GM21576 (cell line): ENCODE results near the gene NFS1.
"Not testable (repeated sequence)": the region's sequence is repeated elsewhere in the genome, so short reads cannot be mapped to it uniquely, and the experiment has no call there.

Experiments used
- ATAC-seq: cut with Tn5 transposase; IDR thresholded peaks from one replicate; pipeline ENCODE4 v1.9.1; 2021; ENCODE audit warnings: mild to moderate bottlenecking, moderate library complexity; ENCODE audit not compliant: unreplicated experiment

NFS1 gene

GRCh38 chr20:35729836-35730582, 30.9 kb upstream of the NFS1 start:
- no peak for ATAC-seq

DNA sequence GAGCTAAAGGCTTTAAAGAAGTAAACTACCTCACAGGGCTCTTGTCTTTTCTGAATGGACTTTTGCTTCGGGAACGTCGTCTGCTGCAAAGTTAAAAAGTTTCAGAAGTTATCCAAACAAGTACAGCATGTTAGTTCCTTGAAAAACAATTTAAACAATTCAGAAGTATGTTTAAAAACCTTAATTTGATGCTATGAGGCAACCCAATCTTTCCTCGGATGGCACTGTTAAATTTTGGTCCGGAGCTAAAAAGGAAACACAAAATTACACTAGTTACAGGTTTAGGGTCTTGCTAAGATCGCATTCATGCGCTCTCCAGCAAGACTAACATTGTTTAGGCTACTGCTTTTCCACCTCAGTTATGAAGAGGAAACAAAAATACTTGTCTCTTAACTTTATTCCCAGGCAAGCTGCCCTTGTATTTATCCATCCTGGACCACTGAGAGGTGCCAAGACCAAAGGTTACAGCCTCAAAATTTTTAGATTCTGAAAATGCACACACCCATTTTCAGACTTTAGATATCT, 30.2 kb upstream of the NFS1 start:
- ATAC-seq, result no peak

DNA sequence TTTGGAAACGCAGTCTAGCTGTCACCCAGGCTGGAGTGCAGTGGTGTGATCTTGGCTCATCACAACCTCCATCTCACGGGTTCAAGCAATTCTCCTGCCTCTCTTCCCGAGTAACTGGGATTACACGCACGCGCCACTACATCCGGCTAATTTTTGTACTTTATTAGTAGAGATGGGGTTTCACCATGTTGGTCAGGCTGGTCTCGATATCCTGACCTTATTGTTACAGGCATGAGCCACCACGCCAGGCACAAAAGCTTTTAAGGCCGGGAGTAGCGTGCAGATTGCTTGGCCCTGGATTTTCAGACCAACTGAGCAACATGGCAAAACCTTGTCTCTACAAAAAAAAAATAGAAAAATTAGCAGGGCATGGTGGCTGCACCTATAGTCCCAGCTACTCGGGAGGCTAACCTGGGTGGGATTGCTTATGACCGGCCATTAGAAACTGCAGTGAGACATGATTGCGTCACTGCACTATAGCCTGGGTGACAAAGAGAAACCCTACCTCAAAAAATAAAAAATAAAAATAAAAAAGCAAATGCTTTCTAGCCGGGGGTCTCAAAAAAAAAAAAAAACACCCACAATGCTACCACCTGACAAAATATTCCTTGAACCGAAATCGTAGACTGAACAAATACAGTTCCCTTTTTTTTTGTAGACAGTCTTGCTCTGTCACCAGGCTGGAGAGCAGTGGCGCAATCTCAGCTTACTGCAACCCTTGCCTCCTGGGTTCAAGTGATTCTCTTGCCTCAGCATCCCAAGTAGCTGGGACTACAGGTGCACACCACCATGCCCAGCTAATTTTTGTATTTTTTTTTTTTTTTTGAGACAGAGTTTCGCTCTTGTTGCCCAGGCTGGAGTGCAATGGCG, 27.9 kb upstream of the NFS1 start:
- ATAC-seq, result no peak

DNA sequence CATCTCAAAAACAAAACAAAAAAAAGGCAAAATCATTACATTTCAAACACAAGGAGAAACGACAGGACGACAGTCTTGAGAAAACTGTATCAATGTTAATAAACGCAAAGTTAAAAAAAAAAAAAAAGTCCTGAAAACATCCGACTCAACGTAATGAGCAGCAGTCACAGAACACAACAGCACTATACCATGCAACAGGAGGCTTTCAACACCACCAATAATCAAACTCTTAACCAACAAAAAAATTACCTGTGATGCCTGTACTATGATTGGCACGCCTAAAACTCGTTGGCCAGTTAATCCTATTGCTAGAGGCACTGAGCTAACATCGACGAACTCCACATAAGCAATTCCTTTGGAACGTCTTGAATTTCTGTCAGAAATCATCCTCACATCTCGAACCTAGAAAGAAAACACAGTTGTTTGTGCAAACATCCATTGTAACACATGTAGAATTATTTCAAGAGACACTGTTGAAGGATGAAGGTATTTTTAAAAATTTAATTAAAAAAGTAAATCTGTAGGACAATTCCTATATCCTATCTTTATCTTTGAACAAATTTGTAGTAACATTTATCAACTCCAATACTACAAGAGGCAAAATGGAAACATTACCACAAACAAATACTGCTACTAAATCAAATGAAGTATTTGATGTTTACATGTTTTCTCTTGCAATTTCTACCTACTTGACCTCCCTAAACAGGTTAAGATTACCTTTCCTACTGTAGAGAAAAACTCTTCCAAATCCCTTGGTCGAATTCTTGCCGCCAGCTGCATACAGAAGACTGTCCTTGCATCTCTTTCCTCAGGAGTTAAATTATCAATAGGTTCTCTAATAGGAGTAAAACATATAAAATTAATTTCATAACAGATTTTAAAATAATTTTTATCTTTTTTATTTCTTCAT, 25.4 kb upstream of the NFS1 start:
- ATAC-seq, result no peak

- not testable (repeated sequence) for ATAC-seq
These were observed 24.6 kb upstream of the NFS1 start for GRCh38 chr20:35723652-35724320.

GRCh38 chr20:35723275-35723639, 24.1 kb upstream of the NFS1 start:
- ATAC-seq, result not testable (repeated sequence)

- no peak for ATAC-seq
These were observed 22.5 kb upstream of the NFS1 start for GRCh38 chr20:35721621-35722020.

GRCh38 chr20:35721219-35721618, 22.1 kb upstream of the NFS1 start:
- no peak for ATAC-seq

DNA sequence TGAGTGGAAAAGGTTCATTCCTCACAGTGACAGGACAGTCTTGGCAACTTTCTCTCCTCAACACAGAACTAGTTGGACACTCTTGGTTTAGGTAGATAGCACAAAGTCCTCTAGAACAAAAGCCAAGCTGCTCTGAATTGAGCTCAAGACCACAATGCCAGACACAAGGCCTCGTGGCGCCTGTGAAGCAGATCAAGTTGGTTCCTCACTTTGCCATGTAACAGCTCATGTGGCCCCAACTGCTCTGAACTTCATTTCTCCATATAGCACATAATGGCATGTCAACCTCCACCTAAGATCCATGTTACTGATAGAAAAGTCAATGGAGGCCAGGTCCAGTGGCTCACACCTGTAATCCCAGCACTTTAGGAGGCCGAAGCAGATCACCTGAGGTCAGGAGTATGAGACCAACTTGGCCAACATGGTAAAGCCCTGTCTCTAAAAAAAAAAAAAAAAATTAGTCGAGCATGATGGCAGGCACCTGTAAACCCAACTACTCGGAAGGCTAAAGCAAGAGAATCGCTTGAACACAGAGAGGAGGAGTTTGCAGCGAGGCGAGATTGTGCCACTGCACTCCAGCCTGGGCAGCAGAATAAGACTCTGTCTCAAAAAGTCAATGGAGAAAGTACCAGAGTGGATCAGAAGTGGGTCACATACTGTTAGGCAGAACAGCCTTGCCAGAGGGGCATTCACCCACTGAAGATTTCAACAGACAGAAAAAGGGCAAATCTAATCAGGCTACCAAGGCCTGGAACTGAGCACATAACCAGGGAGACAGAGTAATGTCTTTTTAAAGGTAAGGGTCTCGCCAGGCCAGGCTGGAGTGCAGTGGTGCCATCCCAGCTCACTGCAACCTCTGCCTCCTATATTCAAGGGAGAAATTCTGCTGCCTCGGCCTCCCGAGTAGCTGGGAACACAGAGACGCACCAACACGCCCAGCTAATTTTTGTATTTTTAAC, 21.3 kb upstream of the NFS1 start:
- ATAC-seq, result no peak

DNA sequence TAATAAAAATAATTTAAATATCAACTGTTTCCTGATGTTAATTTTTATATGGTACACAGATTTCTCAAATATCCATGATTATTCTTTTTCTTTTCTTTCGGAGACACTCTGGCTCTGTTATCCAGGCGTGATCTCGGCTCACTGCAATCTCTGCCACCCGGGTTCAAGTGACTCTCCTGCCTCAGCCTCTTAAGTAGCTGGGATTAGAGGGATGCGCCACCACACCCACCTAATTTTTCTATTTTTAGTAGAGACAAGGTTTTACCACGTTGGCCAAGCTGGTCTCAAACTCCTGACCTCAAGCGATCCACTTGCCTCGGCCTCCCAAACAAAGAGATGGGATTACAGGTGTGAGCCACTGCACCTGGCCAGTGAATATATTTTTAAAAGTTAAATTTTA, 20.6 kb upstream of the NFS1 start:
- ATAC-seq, result no peak

DNA sequence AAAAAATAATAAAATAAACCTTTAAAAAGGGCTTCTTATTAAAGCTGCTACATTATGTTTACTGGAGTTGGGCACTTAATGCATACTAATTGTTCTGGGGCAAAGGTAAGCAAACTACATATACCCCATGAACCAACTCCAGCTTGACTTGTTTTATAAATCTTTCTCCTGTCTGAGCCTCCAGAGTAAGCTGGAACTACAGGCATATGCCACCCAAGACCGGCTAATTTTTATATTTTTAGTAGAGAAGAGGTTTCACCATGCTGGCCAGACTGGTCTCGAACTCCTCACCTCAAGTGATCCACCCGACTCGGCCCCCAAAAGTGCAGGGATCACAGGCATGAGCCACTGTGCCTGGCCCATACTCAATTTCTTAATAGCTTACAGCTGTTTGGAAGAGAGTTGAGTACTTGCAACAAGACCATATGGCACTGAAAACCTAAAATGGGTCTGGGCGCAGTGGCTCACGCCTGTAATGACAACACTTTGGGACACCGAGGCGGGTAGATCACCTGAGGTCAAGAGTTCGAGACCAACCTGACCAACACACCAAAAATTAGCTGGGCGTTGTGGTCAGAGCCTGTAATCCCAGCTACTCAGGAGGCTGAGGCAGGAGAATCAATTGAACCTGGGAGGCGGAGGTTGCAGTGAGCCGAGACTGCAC, 20.0 kb upstream of the NFS1 start:
- no peak for ATAC-seq

DNA sequence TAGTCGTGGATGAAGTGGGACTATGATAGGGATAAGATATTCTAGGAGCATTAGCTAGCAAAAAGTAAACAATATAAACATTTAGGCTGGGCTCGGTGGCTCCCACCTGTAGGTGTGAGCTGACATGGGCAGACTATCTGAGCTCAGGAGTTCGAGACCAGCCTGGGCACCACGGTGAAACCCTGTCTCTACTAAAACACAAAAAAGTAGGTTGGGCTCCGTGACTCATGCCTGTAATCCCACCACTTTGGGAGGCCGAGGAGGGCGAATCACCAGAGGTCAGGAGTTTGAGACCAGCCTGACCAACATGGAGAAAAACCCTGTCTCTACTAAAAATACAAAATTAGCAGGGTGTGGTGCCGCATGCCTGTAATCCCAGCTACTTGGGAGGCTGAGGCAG, 19.2 kb upstream of the NFS1 start:
- not testable (repeated sequence) for ATAC-seq

DNA sequence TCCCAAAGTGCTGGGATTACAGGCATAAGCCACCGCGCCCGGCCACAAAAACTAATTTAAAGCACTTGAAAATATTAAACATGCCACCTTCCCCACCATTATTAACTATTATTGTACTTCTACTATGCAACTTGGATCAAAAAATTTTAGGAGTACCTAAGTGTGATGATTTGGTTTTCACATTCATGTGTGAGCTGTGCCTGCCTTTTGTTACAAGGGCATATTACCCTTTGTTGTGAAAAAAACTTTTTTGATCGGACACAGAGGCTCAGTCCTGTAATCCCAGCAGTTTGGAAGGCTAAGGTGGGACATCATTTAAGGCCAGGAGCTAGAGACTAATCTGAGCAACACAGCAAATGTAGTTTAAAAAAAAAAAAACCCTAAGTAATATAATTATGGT, 17.2 kb upstream of the NFS1 start:
- ATAC-seq, result no peak

GRCh38 chr20:35715652-35716051, 16.5 kb upstream of the NFS1 start:
- ATAC-seq, result no peak

DNA sequence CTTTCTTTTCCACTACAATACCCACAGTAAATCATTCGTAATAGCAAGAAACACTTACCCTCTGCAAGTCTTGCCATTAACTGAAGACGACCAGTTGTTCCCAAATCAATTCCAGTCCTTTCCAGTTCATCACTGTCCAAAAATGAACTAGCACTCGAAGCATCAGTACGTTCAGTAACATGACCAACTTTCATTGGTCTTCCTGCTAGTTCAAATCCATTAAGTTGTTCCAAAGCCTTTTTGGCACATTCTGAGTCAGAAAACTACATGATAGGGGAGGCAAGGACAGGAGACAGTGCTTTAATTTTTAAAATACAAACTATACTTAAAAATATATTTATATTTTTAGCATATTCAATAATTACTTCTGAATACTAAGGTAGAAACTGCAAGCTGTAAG, 15.0 kb upstream of the NFS1 start:
- ATAC-seq, result no peak

DNA sequence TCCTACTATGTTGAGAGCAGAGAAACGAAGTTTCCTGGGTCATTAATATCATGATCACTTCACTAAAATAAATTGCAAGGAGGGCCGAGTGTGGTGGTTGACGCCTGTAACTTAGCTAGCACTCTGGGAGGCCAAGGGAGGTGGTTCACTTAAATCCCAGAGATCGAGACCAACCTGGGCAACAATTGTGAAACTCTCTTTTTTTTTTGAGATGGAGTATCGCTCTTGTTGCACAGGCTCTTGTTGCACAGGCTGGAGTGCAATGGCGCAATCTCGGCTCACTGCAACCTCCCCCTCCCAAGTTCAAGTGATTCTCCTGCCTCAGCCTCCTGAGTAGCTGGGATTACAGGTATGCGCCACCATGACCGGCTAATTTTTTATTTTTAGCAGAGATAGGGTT, 14.0 kb upstream of the NFS1 start:
- ATAC-seq, result not testable (repeated sequence)

DNA sequence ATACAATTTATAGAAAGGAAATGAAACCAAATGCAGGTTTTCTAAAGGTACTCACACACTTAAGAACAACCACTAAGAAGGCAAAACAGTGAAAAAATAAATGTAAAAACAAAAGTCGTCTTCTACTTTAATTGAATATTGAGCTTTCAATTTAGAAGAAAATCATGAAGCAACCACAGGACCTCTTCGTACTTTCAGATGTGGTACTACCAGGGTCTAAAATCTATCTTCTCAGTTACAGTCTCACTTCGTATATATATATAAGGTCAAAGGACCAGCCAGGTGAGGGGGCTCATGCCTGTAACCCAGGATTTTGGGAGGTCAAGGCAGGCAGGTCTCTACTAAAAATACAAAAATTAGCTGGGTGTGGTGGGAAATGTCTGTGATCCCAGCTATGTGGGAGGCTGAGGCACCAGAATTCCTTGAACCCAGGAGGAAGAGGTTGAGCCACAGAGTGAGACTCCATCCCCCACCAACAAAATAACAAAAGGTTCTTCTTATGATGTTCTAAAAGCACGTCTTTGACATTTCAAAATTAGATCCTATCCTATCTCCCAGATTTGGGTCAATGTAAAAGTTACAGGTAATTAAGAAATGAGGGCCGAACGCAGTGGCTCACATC, 12.5 kb upstream of the NFS1 start:
- no peak for ATAC-seq

- no peak for ATAC-seq
These were observed 11.9 kb upstream of the NFS1 start for GRCh38 chr20:35710884-35711587.
